Ramos (cell line): ENCODE data around the gene TOMM6.

ENCODE experiments used
- in situ Hi-C: fragments of 300-500 bp; cut with MboI; formaldehyde crosslinking; loops from one replicate; pipeline ENCODE4 v1.14.3; 2022; ENCODE audit warnings: low sequenced_read_pairs; ENCODE audit not compliant: unreplicated experiment

Gene TOMM6

DNA sequence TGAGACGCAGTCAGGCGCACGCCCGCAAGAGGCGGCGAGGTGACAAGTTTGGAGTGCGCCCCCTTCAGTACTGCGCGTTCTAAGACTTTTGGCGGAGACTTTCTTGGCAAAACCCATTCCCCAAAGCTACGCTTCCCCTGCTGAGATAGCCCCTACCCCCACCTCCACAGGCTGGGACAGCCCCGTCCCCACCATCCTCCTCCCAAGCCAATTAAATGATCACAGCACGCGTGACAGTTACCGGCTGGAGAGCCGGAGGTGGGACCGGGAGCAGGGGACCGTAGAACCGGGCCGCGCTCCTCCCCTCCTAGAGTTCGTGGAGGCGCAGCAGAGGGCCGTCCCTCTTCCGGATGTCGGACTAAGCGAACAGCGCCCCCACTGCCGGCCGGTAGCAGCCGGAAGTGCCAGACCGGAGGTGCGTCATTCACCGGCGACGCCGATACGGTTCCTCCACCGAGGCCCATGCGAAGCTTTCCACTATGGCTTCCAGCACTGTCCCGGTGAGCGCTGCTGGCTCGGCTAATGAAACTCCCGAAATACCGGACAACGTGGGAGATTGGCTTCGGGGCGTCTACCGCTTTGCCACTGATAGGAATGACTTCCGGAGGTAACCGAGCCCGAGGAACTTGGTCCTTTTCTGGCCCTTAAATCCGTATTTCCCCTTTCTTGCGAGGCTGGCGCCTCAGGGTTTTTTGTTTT, at the start of gene TOMM6:
Gene TOMM6 (plus strand): TSS at position 476 of the 699 bp plus-strand sequence. CDS start 4 bp downstream, at position 480.
- in situ Hi-C loops = loop anchor here (5.0 to 10.0 kb wide), 2 partner anchors 137 to 260 kb away; partner anchors contain the start of genes BYSL and MED20

DNA sequence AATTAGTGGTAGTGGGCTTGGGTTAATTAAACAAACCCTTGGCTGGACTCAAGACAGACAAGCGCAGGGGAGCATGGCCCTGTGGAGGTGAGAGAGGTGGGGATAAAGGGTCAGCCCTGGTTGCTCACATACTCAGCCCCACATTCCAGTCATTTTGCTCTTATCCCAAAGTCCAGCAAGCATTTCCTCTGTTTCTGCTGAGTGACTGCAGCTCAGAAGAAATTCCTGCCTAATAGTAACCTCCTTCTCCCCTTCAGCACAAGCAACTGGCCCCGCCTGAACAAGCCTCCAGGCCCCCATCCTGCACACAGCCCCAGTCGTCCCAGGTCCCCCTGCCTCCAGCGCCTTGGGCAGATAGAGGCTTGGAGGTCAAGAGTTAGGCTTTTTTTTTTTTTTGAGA, 48.5 kb upstream of the TOMM6 start:
- in situ Hi-C loops = no loop called here

DNA sequence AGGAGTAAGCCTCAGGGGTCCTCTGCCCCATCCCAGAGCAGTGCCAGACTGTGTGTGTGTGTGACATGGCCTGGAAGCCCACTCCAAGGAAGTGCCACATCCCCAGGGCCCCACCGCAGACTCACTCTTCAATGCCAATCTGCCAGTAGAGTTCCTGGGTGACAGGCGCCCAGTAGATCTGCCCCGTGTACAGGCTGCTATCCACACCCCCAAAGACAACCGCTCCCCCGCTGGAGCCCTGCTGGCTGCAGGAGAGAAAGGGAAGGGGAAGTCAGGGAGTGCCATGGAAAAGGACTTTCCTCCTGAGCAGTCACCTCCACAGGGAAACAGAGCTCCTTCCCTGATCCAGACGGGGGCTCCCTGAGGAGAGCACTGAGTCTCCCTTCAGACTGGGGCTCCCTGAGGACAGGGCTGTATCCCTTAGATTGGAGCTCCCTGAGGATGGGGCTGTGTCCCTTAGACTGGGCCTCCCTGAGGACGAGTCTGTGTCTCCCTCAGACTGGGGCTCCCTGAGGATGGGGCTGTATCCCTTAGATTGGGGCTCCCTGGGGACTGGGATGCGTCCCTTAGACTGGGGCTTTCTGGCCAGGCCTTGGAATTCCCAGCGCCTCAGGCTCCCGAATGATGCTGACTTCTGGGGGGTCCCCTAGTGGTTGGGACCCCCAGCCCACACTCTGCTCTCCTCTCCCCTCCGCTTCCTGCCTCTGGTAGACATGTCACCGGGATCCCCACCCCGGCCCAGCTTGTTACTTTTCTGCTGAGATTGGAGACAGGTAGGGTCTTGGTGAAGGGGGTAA, 46.9 kb upstream of the TOMM6 start:
- in situ Hi-C loops = no loop called here

DNA sequence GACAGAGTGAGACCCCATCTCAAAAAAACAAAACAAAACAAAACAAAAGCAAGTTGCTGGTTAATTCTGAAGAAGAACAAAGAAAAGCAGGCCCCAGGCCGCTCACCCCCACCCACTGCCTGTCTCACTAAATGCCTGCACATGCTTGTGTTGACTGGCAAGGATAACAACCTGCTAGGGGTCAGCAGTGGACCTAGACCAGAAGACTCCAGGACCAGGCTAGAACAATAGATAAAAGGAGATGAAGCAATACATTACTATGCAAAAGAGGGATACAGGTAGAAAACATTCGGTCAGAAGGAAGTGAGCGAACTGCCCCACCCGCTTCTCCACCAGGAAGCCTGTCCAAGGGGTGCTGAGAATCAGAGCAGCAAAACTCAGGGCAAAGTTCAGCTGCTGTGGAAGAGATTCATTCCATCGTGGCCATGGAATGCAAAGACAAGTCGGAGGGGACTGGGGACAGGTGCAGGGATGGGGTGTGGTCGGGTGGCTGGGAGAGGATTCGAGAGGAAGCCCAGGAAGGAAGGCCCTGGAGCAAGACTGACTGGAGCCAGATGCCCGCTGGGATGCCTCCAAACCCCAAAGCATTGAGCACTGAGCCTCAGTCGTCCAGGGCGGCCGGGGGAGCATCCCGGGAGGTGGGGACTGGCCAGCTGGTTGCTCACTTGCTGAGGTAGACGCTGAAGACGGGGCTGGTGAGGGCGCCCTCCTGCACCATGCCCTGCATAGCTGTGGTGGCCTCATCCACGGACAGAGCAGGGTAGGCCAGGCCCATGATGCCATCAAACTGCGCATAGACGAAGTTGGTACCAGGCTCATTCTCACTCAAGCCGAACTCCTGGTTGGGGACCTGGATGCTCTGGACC, 45.6 kb upstream of the TOMM6 start:
- in situ Hi-C loops = no loop called here

DNA sequence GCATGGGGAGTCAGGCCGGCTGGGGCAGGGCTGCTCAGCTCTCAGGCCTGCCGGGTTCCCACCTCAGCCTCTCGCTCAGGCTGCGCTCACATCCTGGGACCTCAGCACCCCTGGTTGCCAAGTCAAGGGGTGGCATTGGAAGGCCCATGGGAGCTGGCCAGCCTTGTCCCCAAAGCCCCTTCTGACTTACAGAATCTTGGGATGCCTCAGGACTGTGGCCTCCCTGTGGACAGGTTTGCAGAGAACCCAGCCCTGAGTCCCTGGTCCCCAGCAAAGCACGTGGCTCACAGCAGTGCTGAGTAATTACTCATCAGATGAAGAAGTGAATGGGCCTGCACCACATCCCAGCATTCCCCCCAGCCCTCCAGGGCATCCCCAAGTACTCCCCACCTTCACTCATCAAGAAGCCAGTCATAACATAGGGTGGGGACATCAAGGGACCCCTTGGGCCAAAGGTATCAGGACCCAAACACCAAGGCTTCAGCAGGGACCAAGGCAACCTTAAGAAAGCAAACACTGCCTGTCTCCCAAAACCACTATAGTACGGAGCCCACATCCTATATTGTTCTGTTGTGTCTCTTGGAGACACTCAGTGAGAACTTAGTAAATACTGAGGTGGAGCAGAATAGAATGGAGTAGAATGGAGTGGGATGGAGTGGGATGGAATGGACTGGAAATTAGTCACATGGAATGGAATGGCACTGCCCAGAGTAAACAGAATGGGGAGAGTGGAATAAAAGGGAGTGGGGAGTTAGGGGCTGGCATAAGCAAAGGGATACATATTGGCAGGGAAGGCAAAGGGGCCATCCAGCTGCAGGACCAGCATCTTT, 43.9 kb upstream of the TOMM6 start:
- in situ Hi-C loops = no loop called here

DNA sequence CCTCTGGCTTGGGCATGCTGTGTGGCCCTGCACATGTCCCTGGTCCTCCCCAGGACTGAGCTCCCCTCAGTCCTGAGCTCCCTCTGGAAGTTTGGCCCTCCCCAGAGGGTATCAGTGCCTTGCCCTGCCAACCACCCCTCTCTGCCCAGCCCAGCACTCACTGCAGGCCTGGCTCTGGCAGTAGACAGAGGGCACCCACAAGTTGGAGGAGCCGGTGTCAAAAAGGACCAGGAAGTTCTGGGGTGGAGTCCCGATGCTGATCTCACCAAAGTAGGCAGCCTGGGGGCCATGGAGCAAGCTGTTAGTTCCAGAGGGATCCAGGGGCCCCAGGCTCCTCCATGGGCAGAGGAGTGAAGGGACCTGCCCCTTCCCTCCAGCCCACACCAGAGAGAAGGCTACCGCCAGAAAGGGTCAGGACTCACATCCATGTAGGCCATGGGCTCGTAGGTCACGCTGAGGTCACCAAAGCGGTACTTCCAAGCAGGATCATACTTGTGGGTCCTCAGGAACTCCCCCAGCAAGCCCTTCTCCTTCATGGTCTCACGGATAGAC, 43.2 kb upstream of the TOMM6 start:
- in situ Hi-C loops = no loop called here

DNA sequence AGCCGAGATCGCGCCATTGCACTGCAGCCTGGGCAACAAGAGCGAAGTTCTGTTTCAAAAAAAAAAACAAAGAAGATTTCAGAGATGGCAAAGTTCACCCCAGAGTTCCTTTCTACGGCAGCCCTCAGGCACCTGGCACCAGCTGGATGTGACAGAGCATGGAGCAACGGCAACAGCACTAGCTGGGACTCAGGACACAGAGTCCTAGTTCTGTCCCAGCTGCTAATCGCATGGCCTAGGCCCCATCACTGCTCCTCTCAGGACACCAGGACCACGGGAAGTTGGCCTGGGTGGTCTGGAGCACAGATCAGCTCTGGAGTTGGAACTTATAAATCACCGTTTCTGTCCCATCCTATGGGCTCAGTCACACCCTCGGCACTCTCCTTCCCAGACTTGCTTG, 41.4 kb upstream of the TOMM6 start:
- in situ Hi-C loops = no loop called here

DNA sequence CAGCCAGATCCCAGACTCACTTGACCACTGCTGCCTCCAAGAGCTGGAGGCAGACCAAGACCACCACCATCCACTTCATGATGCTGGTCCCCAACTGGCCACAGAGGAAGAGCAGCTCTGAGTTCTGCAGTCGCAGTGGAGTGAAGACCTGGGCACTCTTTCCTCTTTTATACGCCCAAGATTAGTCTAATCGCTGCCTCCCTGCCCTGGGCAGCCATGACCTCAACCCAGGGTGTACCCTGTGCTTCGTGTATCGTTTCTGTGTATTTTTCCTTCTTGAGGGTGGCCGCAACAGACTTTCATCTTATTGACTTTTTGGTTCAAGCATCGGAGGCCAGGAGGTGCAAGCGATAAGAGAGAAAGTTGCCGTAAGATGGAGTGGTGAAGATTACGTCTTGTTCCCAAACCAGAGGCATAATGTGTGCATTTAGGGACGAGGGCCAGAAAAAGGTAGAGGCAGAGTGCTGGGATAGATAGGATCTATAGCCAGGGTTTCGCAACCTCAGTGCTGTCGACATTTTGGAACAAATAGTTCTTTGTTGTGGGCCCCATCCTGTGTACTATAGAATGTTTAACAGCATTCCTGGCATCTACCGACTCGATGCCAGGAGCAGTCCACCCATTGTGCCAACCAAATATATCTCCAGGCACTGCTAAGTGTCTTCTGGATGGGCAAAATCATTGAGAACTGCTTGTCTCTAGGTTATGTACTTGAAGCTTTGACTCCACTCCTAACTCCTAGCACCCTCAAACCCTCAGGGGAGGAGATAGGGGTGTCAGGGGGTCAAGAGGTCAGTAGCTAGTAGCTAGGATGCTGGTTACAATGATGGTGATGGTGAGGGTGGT, 40.0 kb upstream of the TOMM6 start, which contains the start of gene PGC:
Gene PGC (minus strand): TSS at position 142 of the 846 bp plus-strand sequence. CDS start 63 bp downstream, at position 79.
- in situ Hi-C loops = no loop called here

DNA sequence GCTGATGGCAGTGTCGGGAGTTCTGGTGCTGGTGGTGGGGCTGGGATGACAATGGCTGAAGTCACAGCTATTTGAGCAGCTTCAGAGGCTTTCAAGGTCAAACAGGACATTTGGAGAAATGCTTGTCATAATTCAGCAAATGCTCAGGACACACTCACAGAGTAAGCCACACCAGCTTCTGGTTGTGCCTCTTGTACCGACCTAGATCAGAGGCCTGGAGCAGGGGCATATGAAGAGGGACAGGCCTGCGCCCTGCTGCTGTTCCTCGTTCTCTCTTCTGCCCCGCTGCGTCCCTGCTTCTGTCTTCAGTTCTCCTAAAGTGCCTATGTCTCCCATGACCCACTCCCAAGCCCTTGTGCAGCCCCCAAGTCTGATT, 39.4 kb upstream of the TOMM6 start:
- in situ Hi-C loops = no loop called here

DNA sequence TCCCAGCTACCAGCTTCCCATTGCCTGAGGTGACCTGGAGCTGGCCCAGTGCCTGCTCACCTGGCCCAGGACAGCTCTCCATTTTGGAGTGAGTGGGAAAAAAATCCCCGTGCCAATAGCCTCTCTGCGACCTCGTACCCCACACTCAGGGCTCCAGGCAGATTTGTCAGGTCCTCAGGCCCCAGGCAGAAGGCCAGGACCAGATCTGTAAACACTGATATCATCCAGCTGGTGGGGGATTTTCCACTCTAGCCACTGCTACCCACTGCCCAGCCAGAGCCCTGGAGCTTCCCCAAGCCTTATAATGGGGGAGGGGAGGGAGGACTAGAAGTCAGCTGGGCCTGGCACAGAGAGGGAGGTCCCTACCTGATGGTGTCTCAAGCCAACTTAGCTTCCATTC, 39.0 kb upstream of the TOMM6 start:
- in situ Hi-C loops = no loop called here

DNA sequence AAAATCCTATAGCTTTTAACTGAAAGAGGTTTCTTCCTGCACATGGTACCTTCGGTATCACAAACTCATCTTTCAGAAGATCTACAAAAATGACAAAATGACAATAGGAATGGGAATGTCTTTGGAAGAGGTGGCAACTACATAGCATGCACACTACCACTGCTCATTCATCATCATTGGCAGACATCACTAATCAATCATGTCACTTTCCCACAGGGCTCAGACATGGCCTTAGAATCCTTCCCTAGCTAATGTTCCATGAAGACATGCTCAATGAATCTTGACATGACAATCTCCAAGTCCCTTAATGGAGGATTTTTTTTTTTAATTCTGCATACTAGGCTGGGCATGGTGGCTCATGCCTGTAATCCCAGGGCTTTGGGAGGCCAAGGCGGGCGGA, 37.1 kb upstream of the TOMM6 start:
- in situ Hi-C loops = no loop called here

DNA sequence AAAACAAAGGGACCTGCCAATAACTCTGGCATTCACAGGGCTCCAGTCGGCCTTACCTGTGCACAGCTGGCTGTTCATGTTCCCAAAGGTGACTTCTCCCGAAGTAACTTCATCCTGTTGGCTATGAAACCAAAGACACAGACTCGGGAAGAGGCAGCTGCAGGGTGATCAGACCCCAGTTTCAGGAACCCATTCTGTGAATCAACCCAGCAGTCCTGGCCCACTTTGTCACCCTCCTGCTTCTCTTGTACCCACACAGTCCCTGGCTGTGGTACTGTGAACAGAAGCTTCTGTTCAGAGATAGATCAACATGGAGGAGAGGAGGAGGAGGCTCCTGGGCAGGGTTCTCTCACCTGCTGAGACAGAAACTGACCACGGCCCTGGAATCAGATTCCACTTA, 31.6 kb upstream of the TOMM6 start:
- in situ Hi-C loops = no loop called here

DNA sequence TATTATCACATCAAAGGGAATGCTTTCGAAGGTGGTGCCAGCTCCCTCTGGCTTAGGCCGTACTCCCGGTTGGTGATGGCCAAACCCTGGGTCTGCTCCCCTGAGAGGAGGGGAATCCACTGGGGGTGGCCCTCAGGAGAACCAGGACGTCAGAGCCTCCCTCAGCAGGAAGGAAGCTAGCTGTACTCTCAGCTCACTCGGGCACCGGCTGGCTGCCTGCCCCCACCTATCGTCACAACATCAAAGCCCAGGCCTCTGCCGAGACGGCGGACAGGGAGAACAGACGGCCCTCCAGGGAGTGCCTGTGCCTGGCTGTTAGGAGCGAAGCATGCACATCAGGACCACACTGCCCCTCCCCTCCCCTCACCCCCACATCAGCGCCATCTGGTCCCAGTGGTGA, 31.1 kb upstream of the TOMM6 start:
- in situ Hi-C loops = no loop called here

DNA sequence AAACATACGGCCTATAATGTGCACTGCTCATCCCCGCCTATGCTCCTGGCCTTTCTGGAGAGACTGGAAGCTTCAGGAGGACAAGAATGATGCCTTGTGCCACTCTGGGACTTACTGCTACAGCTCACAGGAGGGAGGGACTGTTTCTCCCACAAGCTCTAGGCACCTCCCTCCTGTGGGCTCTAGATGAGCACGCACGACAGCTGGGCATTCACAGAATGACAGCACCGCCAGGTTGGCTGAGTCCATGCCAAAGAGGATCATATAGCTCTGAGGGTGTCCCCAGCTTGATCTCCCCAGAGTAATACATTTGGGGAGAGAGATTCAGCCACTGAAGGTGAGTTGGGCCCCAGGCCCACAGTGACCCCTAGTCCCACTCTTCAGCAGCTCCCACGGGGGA, 30.2 kb upstream of the TOMM6 start:
- in situ Hi-C loops = no loop called here

DNA sequence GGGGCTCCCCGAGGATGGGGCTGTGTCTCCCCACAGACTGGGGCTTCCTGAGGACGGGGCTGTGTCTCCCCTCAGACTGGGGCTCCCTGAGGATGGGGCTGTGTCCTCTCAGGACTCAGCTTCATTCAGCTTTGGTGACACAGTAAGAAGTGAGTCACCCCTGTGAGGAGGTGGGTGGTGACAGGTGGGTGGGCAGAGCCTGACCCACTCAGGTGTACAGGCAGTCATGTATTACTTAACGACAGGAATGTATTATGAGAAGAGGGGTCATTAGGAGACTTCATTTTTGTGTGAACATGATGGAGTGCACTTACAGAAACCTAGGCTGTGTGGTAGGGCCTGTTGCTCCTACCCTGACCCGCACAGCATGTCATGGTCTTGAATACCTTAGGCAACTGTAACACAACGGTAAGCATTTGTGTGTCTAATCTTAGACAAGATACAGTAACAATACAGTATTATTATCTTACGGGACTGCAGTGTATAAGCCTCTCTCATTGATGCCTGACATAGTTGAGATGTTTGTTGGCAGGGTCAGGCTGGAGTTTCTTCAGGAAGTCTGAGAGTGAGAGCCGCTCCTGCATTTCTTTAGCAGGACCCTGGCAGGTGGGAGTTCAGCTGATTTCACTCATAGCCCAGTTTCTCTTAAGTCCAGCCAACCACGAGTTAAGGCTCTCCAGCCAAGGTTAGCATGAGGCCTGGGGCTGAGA, 29.4 kb upstream of the TOMM6 start:
- in situ Hi-C loops = no loop called here

DNA sequence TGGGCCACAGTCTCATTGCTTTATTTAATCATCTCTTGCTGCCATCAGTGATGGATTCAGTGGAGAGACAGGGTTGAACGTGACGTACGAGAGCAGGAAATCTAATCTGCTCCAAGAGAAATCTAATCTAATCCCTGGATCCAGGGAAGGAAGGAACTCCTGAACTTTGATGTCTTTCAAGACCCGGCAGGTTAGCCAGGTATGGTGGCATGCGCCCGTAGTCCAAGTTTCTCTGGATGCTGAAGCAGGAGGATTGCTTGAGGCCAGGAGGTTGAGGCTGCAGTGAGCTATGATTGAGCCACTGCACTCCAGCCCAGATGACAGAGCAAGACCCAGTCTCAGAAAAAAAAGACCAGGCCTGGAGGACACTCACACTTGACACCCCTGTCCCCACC, 28.9 kb upstream of the TOMM6 start:
- in situ Hi-C loops = no loop called here

DNA sequence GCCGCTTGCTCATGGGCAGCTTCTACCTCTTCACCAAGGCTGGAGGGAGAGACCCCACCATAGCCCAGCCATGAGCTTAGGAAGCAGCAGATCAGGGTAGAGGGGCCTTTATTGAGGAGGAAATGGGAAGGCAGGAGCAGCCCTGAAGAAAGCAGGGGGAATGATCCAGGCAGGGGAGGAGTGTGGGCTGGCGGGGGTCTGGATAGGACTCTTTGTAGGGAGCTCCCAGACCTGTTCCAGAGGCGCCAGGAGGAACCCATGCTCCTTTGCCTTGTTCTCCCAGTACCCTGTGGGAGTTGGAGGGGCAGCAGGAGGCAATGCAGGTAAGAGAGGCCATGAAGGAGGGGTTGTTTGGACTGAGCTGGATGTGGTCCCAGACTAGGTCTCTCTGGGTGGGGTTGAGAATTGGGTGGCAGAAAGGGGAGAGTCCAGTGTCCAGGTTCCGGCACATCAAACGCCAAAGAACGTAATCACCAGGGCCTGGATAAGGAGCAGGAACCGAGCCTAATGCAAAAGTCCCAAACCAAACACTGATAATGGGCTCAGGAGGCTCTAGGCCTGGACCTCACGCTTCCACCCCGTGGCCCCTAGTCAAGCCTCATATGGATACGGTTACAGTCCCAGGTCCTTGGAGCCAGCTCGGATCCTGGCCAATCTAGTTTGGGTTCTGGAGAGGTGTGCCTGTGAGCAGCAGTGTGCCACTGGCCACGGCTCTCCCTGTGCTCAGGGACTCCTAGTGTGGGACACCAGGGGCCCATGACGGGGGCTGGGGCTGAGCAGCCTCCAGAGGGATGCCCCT, 28.2 kb upstream of the TOMM6 start:
- in situ Hi-C loops = no loop called here
